Mucosa of gallbladder (tissue), 1 donor: ENCODE measurements around the gene STXBP5. TPM values are rescaled to one million over a fixed set of nuclear protein-coding genes. Genes with fewer than 3 reads are reported as not detected.

ENCODE experiments used
- DNase-seq: peaks from one replicate; pipeline ENCODE4 v3.0.0-alpha.2; 2020; ENCODE audit warnings: low spot score
- total RNA-seq: library from RNA; stranded (reverse); gene quantifications from one replicate; pipeline ENCODE4 v1.2.1, GENCODE V29; 2021
- donor health status: DM: no; HTN: no; CAD: no.

STXBP5 gene
- total RNA-seq, 1 donor from 2014 or later: 23.0 TPM

DNA sequence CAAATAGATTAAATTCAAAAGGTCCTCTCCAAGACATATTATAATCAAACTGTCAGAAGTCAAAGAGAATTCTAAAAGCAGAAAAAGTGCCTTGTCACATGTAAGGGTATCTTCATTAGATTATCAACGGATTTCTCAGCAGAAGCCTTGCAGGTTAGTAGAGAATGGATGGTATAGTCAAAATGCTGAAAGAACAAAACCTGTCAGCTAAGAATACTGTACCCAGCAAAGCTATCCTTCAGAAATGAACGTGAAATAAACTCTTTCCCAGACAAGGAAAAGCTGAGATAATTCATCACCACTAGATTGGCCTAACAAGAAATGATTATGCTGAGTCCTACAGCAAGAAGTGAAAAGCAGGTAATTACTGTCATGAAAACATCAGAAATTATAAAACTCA, 92.9 kb downstream of the STXBP5 start:
- DNase-seq: no peak

DNA sequence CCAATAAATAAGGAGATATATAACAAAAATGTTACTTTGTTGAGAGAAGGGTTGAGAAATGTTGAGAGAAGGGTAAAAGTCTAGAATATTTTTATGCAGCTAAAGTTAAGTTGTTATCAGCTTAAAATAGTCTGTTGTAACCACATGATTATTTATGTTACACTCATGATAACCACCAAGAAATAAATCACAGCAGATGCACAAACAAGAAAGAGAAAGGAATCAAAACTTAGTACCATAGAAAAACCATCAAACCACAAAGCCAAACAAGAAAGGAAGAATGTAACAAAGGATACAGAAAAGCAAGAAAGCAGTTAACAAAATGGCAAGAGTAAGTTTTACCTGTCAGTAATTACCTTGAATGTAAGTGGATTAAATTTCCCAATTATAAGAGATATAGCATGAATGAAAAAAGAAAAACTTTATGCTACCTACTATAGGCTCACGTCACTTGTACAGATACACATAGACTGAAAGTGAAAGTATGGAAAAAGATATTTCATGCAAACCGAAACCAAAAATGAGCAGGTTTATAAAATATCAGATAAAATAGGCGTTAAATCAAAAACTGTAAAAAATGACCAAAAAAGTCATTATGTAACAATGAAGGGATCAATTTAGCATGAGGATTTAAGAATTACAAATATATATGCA, 93.6 kb downstream of the STXBP5 start:
- no peak for DNase-seq

DNA sequence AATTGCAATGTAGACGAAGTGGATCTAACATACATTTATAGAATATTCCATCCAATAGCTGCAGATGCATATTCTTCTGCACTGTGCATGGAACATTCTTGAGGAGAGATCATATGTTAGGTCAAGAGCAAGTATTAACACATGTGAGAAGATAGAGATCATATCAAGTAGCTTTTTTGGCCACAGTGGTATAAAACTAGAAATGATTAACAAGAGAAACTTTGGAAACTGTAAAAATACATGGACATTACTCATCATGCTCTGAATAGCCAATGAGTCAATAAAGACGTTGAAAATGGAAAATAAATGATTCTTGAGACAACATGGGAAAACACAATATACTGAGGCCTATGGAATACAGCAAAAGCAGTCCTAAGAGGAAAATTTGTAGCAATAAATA, 94.2 kb downstream of the STXBP5 start:
- DNase-seq: no peak

DNA sequence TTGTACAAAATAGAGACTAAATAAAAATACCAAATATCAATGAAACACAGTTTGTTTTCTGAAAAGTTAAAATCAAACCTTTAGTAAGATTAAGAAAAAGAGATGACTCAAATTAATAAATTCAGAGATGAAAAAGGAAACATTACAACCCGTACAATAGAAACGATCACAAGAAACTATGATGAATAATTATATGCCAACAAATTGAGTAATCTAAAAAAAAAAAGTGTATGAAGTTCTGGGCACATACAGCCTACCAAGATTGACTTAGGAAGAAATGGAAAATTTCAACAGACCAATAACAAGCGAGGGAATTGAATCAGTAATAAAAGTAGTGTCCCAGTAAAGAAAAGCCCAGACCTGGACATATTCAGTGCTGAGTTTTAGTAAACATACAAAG, 94.8 kb downstream of the STXBP5 start:
- DNase-seq: no peak

DNA sequence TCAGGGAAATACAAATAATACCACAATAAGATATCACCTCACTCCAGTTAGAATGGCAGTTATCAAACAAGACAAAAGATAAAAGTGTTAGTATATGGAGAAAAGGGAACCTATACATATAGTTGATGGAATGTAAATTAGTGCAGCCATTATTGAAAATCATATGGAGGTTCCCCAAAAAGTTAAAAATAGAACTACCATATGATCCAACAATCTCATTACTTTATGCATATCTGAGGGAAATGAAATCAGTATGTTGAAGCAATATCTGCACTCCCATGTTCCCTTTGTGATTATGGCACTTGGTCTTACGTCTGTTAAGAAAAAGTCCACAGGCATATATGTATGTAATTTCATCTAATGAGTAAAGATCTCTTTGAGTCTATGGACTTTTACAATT, 96.9 kb downstream of the STXBP5 start:
- DNase-seq: no peak

DNA sequence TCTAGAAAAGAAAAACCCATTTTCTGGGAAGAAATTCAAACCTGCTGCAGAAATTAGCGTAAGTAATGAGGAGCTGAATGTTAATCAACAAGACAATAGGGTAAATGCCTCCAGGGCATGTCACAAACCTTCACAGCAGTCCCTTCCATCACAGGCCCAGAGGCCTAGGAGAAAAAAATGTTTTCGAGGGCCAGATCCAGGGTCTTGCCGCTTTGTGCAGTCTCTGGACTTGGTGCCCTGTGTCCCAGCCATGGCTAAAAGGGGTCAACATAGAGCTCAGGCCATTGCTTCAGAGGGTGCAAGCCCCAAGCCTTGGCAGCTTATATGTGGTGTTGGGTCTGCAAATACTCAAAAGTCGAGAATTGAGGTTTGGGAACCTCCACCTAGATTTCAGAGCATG, 99.8 kb downstream of the STXBP5 start:
- DNase-seq: no peak

DNA sequence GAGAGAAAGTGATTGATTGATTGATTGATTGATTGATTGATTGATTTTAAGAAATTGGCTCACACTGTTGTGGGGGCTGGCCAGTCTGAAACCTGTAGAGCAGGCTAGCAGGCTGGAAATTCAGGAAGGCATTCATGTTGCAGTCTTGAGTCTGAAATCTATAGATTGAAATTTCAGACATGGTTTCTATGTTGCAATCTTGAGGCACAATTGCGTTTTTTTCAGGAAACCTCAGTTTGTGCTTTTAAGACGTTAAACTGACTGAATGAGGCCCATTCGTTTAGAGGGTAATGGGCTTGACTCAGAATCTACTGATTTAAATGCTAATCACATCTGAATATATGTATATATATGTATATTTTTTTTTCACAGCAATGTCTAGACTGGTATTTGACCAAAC, 106.3 kb downstream of the STXBP5 start:
- DNase-seq: no peak

DNA sequence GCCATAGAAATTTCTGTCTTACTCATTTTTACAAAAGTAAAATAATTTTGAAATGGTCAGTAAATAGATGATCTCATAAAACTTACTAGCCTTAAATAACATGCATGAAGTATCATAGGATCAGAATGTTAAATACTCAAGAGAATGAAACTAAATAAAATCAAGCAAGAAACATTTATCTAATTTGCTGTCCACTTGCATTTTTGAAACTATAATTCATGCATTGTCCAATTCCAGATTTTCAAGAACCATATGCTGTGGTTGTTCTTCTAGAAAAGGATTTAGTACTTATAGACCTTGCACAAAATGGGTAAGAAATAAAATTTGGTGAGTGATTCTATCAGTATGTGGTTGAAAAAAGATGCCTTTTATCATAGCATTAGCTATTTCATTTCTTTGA, 107.0 kb downstream of the STXBP5 start:
- no peak for DNase-seq

DNA sequence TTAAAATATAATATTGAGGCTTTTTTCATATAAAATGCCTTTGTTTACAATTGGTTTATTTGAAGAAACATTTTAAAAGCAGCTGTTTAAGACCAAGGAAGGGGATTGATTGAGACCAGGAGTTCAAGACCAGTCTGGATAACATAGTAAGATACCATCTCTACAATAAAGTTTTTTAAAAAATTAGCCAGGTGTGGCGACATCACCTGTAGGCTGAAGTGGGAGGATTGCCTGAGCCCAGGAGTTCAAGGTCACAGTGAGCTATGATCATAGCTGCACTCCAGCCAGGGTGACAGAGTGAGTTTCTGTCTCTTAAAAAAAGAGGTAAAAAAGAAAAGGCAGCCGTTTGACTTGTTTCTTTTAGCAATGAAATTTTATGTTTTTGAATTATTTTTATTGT, 117.0 kb downstream of the STXBP5 start:
- no peak for DNase-seq

DNA sequence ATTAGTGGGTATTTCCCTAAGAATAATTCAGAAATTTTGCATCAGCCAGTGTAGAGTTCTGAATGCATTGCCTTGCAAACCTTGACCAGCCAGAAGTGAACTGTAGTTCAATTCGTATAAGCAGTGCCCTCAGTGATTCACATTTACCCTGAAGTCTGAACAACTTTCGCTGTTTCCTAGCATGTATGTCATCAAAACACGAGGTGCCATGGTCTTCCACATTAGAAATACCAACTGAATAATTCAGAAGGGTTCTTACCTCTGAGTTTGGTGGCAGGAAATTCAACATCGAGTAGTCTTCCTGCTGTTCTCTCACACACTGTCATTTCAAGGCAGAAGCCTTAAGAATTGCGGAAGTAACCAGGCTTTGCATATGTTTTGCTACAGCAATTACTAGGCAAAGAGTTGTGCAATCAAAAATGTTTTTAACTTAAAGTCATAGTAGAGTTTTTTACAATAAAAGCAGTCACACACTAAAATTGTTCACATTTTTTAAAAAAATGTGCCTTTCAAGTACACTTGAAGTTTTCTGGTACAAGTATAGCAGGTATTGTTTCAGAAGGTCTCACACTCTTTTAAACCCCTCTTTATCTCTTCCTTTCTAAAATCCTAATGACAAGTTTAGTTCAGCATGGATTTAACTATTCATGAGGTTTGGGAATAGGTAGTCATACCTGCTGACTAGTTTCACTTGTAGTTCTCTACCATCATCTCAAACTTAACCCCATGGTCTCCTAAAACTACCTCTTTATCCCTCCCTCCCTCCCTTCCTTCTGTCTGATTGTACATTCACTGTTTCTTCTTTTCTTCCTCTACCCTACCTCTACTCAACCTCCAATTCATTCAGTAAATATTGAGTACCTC, 118.3 kb downstream of the STXBP5 start:
- DNase-seq: no peak

DNA sequence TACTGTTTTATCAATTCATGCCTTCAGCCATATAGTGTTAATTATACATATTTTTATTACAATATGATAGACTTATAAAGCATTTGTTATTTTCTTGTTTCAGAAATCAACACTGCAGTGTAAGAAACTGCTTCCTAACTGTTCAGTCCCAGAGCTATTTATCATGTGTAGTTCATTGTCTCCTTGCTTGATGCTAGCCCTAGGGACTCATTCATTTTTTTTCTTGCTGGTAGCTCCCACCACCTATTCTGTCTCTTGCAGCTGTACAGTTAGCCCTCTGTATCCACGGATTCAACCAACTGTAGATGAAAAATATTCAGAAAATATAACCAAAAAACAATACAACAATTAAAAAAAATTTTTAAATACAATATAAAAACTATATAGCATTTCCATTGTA, 121.3 kb downstream of the STXBP5 start:
- DNase-seq: no peak

DNA sequence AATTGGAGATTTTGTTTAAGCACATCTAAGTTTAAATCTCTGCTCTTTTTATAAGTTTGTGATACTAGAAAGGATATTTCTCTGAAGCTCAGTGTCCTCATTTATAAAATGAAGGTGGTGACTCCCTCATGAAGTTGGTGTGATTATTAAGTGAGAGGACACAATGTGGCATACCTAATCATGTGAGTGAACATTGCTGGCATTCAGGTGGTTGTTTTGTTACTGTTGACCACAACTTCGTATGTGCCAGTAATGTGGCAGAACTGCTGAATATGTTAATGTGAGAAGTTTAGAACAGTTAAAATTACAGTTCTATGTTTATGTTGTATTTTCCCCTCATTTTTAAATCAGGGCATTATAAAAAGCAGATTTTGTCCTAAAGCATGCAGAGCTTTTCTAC, 127.2 kb downstream of the STXBP5 start:
- no peak for DNase-seq

DNA sequence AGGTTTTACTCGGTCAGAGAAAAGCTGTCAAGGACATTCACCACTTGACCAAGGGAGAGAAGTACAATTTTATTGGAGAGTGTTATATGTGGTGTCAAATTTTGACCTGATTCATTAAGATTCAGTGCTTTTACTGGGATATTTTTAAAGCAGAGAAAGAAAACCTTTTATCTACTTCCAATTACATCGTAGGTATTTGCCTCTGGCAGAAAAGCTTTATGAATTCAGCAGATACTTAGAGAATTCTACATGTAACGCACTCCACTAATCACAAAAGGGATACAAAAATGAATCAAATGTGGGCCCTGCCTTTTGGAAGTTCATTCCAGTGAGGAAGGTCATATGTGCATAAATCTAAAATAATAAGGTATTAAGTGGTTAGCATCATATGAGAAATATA, 133.7 kb downstream of the STXBP5 start:
- no peak for DNase-seq

DNA sequence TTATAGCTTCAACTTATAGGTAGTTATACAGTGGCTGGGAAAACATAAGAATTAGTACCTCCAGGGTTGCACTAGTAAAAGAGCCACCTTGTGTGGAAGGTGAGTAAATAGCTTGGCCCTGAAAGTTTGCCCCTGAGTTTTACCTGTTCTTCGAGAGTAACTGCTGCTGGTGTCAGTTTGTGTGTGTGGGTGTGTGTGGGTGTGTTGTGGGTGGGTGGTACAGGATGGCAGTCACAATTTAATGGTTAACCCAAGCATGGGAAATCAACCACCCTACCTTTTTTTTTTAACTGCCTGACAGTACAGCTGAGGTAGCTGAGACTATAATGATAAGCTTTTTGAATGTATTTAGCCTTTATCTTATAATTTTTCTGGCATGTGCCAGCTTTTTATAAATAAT, 137.3 kb downstream of the STXBP5 start:
- peak; percentile 17 for DNase-seq

DNA sequence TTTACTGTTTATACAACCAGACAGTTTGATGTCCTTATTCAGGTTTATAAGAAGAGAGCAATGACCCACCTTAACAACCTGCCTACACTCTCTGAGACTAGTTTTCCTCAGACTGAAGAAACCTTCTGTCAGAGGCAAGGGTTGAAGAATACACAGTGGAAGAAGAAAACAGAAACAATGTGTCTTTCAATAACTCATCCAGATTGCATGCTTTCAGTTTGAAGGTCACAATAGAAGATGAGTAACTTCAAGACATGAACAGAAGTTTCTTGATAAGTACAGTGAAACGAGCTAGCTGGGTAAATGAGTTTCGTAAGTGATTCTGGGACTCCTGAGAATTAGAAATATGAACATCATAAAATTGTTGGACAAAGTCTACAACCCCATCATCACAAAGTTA, 141.7 kb downstream of the STXBP5 start:
- DNase-seq: no peak

DNA sequence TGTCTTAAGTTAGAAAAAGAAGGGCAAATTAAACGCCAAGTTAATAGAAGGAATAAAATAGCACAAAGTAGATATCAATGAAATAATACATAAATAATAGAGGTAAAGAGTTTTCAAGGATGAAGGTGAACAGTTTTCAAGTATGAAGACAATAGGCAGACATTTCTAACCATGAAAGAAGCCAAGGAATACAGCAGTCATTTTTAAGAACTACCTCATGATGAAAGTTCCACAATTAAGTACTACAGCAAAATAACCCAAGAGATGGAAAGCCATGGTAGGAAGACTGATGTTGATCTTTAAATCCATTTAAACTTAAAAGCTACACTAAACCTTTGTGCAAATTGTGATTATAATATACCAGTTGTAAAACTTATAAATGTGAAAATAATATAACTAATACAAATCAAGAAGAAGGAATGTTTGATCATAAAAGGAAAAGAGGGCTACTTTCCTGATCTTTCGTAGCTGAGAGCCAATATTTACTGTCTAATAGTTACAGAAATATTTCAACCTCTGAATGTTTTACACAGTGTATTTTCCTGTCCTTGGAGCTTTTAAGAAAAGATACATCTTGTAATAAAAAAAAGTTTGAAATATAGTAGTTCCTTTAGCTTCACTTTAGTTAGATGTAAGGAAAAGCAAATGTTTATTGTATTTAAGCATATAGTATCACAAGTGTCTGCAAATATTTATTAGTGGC, 143.1 kb downstream of the STXBP5 start:
- no peak for DNase-seq

DNA sequence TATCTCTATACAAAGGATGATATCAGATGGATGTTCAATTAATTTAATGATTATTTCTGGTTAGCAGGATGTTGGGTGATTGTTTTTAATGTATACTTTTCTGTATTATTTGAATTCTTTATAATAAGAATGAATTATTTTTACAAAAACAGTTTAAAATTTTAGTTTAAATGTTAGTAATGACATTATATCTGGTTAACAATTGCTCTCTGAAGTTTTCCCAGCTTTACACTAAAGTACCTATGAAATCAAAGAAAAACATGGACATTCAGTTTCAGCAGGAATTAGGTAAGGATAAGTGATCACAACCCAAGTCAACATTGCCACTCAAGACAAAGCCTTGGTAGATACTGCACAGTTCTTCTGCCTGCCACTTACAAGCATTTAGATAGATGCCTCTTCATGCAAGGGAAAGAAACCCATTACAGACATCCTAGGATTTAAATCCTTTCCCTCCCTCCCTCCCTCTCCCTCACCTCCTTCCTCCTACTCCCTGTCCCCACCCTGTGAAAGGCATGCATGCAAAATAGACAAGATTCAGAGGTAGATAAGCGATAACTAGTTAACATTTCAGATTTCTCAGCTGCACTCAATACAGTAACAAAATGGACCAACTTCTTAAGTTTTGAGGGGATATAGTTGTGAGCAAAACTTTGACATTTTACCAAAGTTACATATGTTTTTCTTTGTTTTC, 143.8 kb downstream of the STXBP5 start:
- DNase-seq: no peak

DNA sequence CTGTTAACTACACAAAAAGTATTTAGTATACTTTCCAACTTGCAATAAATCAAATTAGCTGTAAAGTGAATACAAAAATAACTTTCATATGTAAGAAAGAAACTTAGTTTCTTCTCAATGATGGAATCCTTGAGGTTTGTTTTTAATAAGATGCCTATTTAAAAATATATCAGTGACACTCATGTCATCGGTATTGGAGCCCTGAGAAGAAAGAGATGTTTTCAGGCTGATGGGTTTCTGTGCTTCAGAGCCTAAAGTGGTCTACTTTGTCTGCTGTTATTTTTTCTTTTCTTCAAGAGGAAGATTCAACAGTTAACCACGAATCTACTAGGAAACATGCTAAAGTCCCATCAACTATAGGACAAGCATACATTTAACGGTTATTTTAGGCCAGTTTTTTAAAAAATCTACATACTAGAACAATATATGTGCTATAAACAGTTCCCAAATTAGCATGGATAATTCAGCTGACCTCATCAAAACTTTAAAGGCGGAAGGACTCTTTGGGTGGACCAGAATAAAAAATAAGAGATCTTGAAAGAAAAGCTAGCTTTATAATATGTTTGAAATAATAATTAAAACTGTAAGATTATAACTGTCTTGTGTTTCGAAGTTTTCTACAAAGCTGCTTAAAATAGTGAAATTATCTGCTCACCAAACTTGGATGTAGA, 157.2 kb downstream of the STXBP5 start:
- DNase-seq: no peak

DNA sequence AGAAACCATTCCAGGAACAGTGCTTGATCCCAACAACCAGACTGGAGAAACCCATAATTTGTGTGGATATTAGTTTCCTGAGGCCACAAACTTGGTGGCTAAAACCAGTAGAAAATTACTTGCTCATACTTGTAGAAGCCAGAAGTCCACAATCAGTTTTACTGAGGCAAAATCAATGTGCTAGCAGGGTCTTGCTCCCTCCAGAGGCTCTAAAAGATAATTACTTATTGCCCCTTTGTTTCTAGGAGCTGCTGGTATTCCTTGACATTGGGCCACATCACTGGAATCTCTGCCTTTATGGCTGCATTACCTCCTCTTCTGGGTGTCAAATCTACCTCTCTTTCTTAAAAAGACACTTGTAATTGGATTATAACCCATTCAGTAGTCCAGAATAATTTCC, 162.1 kb downstream of the STXBP5 start:
- no peak for DNase-seq

DNA sequence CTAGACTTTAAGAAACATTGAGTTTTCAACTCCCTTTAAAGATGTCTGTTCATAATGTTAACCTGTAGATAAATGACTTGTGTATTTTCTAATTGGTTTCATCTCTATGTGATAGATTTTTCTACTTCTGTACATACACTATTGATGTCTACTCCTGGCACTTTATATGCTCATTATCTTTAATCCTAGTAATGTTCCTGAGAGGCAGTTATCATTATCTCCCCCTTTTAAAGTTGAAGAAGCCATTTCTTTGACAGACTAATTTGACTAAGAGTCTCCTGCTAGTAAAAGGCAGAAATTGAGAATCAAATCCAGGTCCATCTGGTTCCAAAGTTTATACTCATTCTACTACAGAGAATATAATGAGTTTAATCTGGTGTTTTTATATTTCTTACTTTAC, 167.1 kb downstream of the STXBP5 start:
- DNase-seq: no peak

DNA sequence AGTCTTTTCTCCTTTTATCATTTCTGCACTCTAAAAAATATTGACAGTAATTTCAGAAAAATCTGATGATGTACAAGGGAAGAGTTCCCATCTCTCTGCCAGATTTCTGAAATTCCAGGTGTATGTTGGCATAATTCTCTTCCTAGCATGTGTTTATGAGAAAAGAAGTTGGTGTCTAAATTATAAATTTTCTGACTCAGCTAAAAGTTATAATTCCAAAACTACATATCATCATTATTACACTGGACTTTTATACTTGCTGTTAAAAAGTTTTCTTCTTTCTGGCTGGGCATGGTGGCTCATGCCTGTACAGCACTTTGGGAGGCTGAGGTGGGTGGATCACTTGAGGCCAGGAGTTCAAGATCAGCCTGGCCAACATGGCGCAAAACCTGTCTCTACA, 168.6 kb downstream of the STXBP5 start:
- DNase-seq: no peak

DNA sequence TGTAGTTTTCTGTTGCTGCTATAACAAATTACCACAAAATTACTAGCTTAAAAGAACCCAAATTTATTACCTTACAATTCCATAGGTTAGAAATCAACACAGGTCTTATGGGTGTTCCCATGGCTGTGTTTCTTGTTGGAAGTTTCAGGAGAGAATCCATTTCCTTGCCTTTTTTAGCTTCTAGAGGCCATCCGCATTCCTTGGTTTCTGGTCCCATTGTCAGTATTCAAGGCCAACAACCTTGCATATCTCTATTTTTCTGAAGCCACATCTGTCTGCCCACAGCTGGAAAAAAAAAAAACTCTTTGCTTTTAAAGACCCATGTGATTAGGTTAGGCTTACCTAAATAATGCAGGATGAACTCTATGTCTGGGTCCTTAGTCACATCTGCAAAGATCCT, 174.6 kb downstream of the STXBP5 start:
- DNase-seq: no peak
